K562 (cell line): ENCODE data around the gene LCN15. TPM values are rescaled to one million over a fixed set of nuclear protein-coding genes. Genes with fewer than 3 reads are reported as not detected.

Source experiments
- ATAC-seq: fragments of 200-7000 bp; cut with Tn5 transposase; 3 replicates; pipeline ENCODE4 v1.9.1; 2020; ENCODE audit warnings: moderate library complexity
- BruUV-seq: library from RNA; stranded (reverse); fragments of 400-500 nt; replicated peaks from 2 replicates; lab custom pipeline; 2021; lab: Mats Ljungman, UMichigan
- CTCF ChIA-PET: fragments of 300-600 bp; formaldehyde crosslinking; extraction: SDS; loops from one replicate; lab custom pipeline; 2021; ENCODE audit warnings: low intra/inter-chr PET ratio; lab: Yijun Ruan, JAX
- POLR2A ChIA-PET: fragments of 300-600, 350-650 bp; sonication (Branson Sonifier 250); formaldehyde crosslinking; extraction: SDS; loops from one replicate; lab custom pipeline; 2021; ENCODE audit warnings: antibody characterized with exemption, inconsistent platforms; lab: Yijun Ruan, JAX
- DNase-seq, 4 experiments: peaks; one replicate each; pipeline versions ENCODE4 v3.0.0 to v3.0.0-alpha.2; 2011 to 2018; ENCODE audit warnings: low spot score in 3 of 4, mixed read lengths in 3 of 4; ENCODE audit errors: extremely low read depth in 1 of 4
- FAIRE-seq: peaks from 2 replicates; lab custom pipeline; 2011; peaks lifted over from hg19 to GRCh38; lab: Jason Lieb, UNC
- H2AFZ ChIP-seq: 2 replicates; pipeline ENCODE4 v1.6.0; 2011; ENCODE audit warnings: low read depth, low read length, control low read depth, inconsistent platforms
- H3K27ac ChIP-seq: fragments of 200-600 bp; 3 replicates; pipeline ENCODE4 v1.8.0; 2011; ENCODE audit warnings: low read depth, mild to moderate bottlenecking, control low read depth, inconsistent platforms, low read length, moderate library complexity, mixed read lengths; ENCODE audit errors: extremely low read depth
- H3K27me3 ChIP-seq, 2 experiments: fragments of 300-600 bp in 1 of 2; 2 replicates in 1 of 2; 3 replicates in 1 of 2; pipeline versions ENCODE4 v1.6.0 to v1.8.0; 2011; ENCODE audit warnings: inconsistent platforms in 2 of 2, low read length in 2 of 2, mild to moderate bottlenecking in 1 of 2, mixed read lengths in 1 of 2, moderate library complexity in 1 of 2; ENCODE audit not compliant: control insufficient read depth in 2 of 2, insufficient read depth in 2 of 2
- H3K36me3 ChIP-seq: fragments of 300-600 bp; 3 replicates; pipeline ENCODE4 v1.8.0; 2011; ENCODE audit warnings: mild to moderate bottlenecking, low read length, inconsistent platforms; ENCODE audit not compliant: control insufficient read depth, insufficient read depth
- H3K4me1 ChIP-seq, 2 experiments: fragments of 200-600 bp in 1 of 2; replicated peaks in 1 of 2; 2 replicates in 1 of 2; 3 replicates in 1 of 2; pipeline versions ENCODE4 v1.5.1 to v1.8.0; 2011; ENCODE audit warnings: inconsistent platforms in 2 of 2, low read length in 2 of 2, mild to moderate bottlenecking in 1 of 2, mixed read lengths in 1 of 2, moderate library complexity in 1 of 2; ENCODE audit not compliant: control insufficient read depth in 2 of 2, insufficient read depth in 2 of 2
- H3K4me2 ChIP-seq: 2 replicates; pipeline ENCODE4 v1.6.1; 2011; ENCODE audit warnings: low read length, control low read depth, inconsistent platforms, mixed read lengths; ENCODE audit not compliant: insufficient read depth
- H3K4me3 ChIP-seq: fragments of 200-600 bp; sonication (generic), shearing (Covaris generic); 2 replicates; pipeline ENCODE4 v1.5.1; 2016; ENCODE audit warnings: control low read depth, inconsistent platforms
- H3K79me2 ChIP-seq: fragments of 200-600 bp; 3 replicates; pipeline ENCODE4 v1.8.0; 2011; ENCODE audit warnings: low read length, inconsistent platforms; ENCODE audit not compliant: control insufficient read depth, insufficient read depth
- H3K9ac ChIP-seq, 2 experiments: 2 replicates each; pipeline versions ENCODE4 v1.6.0 to v1.6.1; 2011; ENCODE audit warnings: low read depth in 2 of 2, low read length in 2 of 2, control low read depth in 1 of 2, inconsistent platforms in 1 of 2, mild to moderate bottlenecking in 1 of 2, mixed read lengths in 1 of 2; ENCODE audit not compliant: insufficient read depth in 1 of 2
- H3K9me1 ChIP-seq: one replicate; pipeline ENCODE4 v1.6.0; 2011; ENCODE audit warnings: inconsistent platforms, mild to moderate bottlenecking, low read length, moderate library complexity; ENCODE audit not compliant: control insufficient read depth, insufficient read depth
- H3K9me3 ChIP-seq: replicated peaks from 2 replicates; pipeline ENCODE4 v1.5.1; 2011; ENCODE audit warnings: low read depth, low read length, inconsistent platforms; ENCODE audit not compliant: control insufficient read depth, insufficient read depth
- H4K20me1 ChIP-seq: replicated peaks from 2 replicates; pipeline ENCODE4 v1.6.1; 2011; ENCODE audit warnings: low read length, inconsistent platforms, mixed read lengths; ENCODE audit not compliant: control insufficient read depth, insufficient read depth
- CC2D1A ChIP-seq: fragments of 450-650 bp; IDR thresholded peaks from 2 replicates; pipeline ENCODE4 v1.6.1; 2017; ENCODE audit warnings: mild to moderate bottlenecking
- DACH1 ChIP-seq: fragments of 450-650 bp; IDR thresholded peaks from 2 replicates; pipeline ENCODE4 v1.6.1; 2018; ENCODE audit not compliant: partially characterized antibody
- FOSL1 ChIP-seq: fragments of 200-800 bp; sonication (Bioruptor generic); conservative IDR thresholded peaks from 2 replicates; pipeline ENCODE4 v1.6.1; 2016; ENCODE audit warnings: missing genetic modification characterization, missing compliant biosample characterization
- NEUROD1 ChIP-seq: fragments of 150-350 bp; IDR thresholded peaks from 2 replicates; pipeline ENCODE4 v1.6.1; 2014; ENCODE audit warnings: borderline replicate concordance, low read length, low read depth; ENCODE audit not compliant: partially characterized antibody
- PCBP2 ChIP-seq: fragments of 200-400 bp; formaldehyde crosslinking; IDR thresholded peaks from 2 replicates; pipeline ENCODE4 v1.6.1; 2018; ENCODE audit warnings: low read length, low read depth, mild to moderate bottlenecking, moderate library complexity; ENCODE audit not compliant: poor library complexity, severe bottlenecking
- POLR2A ChIP-seq: fragments of 450-650 bp; conservative IDR thresholded peaks from 2 replicates; pipeline ENCODE4 v1.6.1; 2016
- POLR2G ChIP-seq: fragments of 200-400 bp; formaldehyde crosslinking; IDR thresholded peaks from 2 replicates; pipeline ENCODE4 v1.6.1; 2017; ENCODE audit warnings: low read depth, mild to moderate bottlenecking, antibody characterized with exemption, low read length, moderate library complexity
- RBBP5 ChIP-seq: fragments of 200-600 bp; sonication (generic); IDR thresholded peaks from 2 replicates; pipeline ENCODE4 v1.6.1; 2012; ENCODE audit warnings: borderline replicate concordance, mild to moderate bottlenecking, low read length, control low read depth, inconsistent platforms; ENCODE audit not compliant: insufficient read depth, poor library complexity, severe bottlenecking
- RBM25 ChIP-seq: fragments of 200-400 bp; formaldehyde crosslinking; IDR thresholded peaks from 2 replicates; pipeline ENCODE4 v1.6.1; 2018; ENCODE audit warnings: low read length, low read depth, moderate library complexity; ENCODE audit not compliant: severe bottlenecking
- RBM39 ChIP-seq: fragments of 200-400 bp; formaldehyde crosslinking; optimal IDR thresholded peaks from 2 replicates; pipeline ENCODE3; 2018; ENCODE audit warnings: low read depth, low read length
- RNF2 ChIP-seq: sonication (generic); IDR thresholded peaks from 2 replicates; pipeline ENCODE4 v1.6.1; 2016
- SETDB1 ChIP-seq: IDR thresholded peaks from one replicate; pipeline ENCODE4 v1.6.1; 2012; ENCODE audit warnings: low read length, control low read depth, inconsistent platforms
- SIN3A ChIP-seq, 2 experiments: fragments of 150-350 bp in 1 of 2; IDR thresholded peaks; 2 replicates each; pipeline ENCODE4 v1.6.1; 2011 to 2016; ENCODE audit warnings: borderline replicate concordance in 2 of 2, low read depth in 2 of 2, low read length in 2 of 2, mild to moderate bottlenecking in 2 of 2, moderate library complexity in 2 of 2; ENCODE audit not compliant: control insufficient read depth in 1 of 2
- ZNF668 ChIP-seq: fragments of 250-450 bp; sonication (Bioruptor Pico); IDR thresholded peaks from 2 replicates; pipeline ENCODE4 v1.8.0; 2022; ENCODE audit warnings: mild to moderate bottlenecking, inconsistent platforms
- ZNF766 ChIP-seq: fragments of 200-800 bp; sonication (Bioruptor generic); conservative IDR thresholded peaks from 2 replicates; pipeline ENCODE4 v1.6.1; 2016; ENCODE audit warnings: missing genetic modification characterization, missing compliant biosample characterization
- WGBS: fragments of 100-300 bp; shearing (Covaris generic); methylation state at CpG from one replicate; pipeline ENCODE4 v1.1.6; 2016; ENCODE audit warnings: low coverage, mixed read lengths; ENCODE audit not compliant: insufficient coverage; ENCODE audit errors: missing lambda C conversion rate; 5-methylcytosine and 5-hydroxymethylcytosine counted together
- in situ Hi-C: fragments of 300-500 bp; cut with MboI; formaldehyde crosslinking; loops from 4 replicates; pipeline ENCODE4 v1.15.0; 2018; ENCODE audit warnings: inconsistent platforms, mixed read lengths
- intact Hi-C: fragments of 100-400 bp; cut with micrococcal nuclease; formaldehyde crosslinking; loops from 2 replicates; pipeline ENCODE4 v1.14.2; 2022
- polyA plus RNA-seq, 8 experiments: library from polyadenylated mRNA; depleted of rRNA in 4 of 8; stranded (reverse) in 5 of 8; unstranded in 3 of 8; fragments of >200 nt; fragmentation: Nextera tagmentation in 2 of 8; fragmentation: Illumina TruSeq in 1 of 8; extraction: Ambion mirVana in 2 of 8; extraction: Trizol in 1 of 8; gene quantifications; 2 replicates each; pipeline versions ENCODE4 v1.2.1 to v1.2.3, GENCODE V29; 2011 to 2014; ENCODE audit warnings: inconsistent platforms in 1 of 8, missing spikeins in 1 of 8
- total RNA-seq, 7 experiments: library from RNA; depleted of rRNA in 6 of 7; stranded (reverse); fragments of >200 nt in 6 of 7; fragmentation: Illumina TruSeq in 2 of 7; extraction: Trizol in 2 of 7; gene quantifications; 2 replicates each; pipeline versions ENCODE4 v1.2.1 to v1.2.3, GENCODE V29; 2011 to 2021; ENCODE audit warnings: low replicate concordance in 1 of 7
- TF ChIP-seq, protein P1 (sequence below): sonication (generic); formaldehyde crosslinking; IDR thresholded peaks from 2 replicates; pipeline ENCODE4 v1.8.1; 2023; ENCODE audit warnings: mild to moderate bottlenecking, missing genetic modification reagents
- TF ChIP-seq, protein P2 (sequence below): fragments of 250-450 bp; sonication (Bioruptor Pico); IDR thresholded peaks from 2 replicates; pipeline ENCODE4 v1.4.0; 2020; ENCODE audit warnings: mild to moderate bottlenecking, moderate library complexity

Gene LCN15
- total and polyA plus RNA-seq, 9 of the 15 experiments (the other 6 are each of a cell fraction or from before 2014, with no cell fraction given), result 0.66 TPM; not detected in 8

DNA sequence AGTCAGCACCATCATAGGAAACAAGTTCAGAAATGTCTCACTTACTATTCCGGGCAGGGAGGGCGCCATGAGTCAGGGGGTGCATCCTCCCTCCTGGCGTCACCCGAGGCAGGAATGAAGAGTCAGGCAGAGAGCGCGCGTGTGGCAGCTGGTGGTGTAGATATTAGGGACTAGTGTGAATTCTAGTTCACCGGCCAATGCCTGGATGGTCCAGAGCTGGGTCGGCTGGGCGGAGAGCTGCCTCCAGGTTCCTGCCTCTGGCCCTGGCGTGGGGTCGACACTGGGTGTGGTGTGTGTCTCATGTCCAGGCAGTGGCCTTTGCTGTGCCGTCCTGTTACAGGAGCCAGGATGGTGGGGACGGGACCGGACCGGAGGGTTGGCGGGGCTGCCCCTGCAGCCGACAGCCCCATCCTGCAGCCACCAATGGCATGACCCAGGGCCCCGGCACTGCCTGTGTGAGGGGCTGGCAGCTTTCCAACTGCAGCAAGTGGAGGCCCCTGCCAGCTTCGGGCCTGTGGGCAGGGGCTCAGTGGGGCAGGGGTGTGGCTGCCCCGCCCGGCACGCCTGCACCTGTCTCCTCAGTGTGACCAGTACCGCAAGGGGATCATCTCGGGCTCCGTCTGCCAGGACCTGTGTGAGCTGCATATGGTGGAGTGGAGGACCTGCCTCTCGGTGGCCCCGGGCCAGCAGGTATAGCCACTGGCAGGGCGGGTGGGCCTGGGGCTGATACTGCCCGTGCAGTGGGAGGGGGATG is 42.8 kb downstream of the LCN15 start:
- in situ Hi-C loops, result no loop called here
- ATAC-seq, result peak; percentile 3; the same call in 2 of the 3 replicates
- TF ChIP-seq, protein P1, sequence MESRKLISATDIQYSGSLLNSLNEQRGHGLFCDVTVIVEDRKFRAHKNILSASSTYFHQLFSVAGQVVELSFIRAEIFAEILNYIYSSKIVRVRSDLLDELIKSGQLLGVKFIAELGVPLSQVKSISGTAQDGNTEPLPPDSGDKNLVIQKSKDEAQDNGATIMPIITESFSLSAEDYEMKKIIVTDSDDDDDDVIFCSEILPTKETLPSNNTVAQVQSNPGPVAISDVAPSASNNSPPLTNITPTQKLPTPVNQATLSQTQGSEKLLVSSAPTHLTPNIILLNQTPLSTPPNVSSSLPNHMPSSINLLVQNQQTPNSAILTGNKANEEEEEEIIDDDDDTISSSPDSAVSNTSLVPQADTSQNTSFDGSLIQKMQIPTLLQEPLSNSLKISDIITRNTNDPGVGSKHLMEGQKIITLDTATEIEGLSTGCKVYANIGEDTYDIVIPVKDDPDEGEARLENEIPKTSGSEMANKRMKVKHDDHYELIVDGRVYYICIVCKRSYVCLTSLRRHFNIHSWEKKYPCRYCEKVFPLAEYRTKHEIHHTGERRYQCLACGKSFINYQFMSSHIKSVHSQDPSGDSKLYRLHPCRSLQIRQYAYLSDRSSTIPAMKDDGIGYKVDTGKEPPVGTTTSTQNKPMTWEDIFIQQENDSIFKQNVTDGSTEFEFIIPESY (CRISPR knock-in tag), result 0 out of 2 replicates have a peak, but pooled peaks have one; percentile 22
- TF ChIP-seq DACH1, result no peak
- peak; percentile 47; the same call in 1 of the 2 replicates for TF ChIP-seq POLR2A
- TF ChIP-seq ZNF766, result no peak
- no peak for TF ChIP-seq RBM25
- TF ChIP-seq NEUROD1, result no peak
- TF ChIP-seq SETDB1, result no peak
- TF ChIP-seq CC2D1A, result no peak
- TF ChIP-seq RBM39, result peak; percentile 17
- TF ChIP-seq RBBP5, result no peak
- no peak for TF ChIP-seq FOSL1
- peak; percentile 52 for TF ChIP-seq POLR2G
- no peak for TF ChIP-seq RNF2
- no peak for TF ChIP-seq PCBP2
- no peak for TF ChIP-seq SIN3A (IDR thresholded peaks at IDR 0.05; ENCODE audit: borderline replicate concordance in 2 of 2, control insufficient read depth in 1 of 2, low read depth in 2 of 2, low read length in 2 of 2)
- no peak for TF ChIP-seq ZNF668 (CRISPR knock-in tag)
- TF ChIP-seq, protein P2, sequence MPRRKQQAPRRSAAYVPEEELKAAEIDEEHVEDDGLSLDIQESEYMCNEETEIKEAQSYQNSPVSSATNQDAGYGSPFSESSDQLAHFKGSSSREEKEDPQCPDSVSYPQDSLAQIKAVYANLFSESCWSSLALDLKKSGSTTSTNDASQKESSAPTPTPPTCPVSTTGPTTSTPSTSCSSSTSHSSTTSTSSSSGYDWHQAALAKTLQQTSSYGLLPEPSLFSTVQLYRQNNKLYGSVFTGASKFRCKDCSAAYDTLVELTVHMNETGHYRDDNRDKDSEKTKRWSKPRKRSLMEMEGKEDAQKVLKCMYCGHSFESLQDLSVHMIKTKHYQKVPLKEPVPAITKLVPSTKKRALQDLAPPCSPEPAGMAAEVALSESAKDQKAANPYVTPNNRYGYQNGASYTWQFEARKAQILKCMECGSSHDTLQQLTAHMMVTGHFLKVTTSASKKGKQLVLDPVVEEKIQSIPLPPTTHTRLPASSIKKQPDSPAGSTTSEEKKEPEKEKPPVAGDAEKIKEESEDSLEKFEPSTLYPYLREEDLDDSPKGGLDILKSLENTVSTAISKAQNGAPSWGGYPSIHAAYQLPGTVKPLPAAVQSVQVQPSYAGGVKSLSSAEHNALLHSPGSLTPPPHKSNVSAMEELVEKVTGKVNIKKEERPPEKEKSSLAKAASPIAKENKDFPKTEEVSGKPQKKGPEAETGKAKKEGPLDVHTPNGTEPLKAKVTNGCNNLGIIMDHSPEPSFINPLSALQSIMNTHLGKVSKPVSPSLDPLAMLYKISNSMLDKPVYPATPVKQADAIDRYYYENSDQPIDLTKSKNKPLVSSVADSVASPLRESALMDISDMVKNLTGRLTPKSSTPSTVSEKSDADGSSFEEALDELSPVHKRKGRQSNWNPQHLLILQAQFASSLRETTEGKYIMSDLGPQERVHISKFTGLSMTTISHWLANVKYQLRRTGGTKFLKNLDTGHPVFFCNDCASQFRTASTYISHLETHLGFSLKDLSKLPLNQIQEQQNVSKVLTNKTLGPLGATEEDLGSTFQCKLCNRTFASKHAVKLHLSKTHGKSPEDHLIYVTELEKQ (CRISPR knock-in tag), result no peak

More for the DNA sequence above, 42.8 kb downstream of the LCN15 start:
- Histone ChIP-seq H3K27ac (no peak overlapping the region), H3K79me2 (peaks cover 31% of the 10 kb centered on the region), H3K4me2 (no peak overlapping the region), H3K4me3 (no peak overlapping the region), H3K4me1 (peaks cover 11 to 92% of the 10 kb centered on the region in 2 experiments; a peak in 4 of 5 replicates), H3K9me1 (no peaks in the 10 kb centered on the region), H3K27me3 (no peaks in the 10 kb centered on the region), H3K9me3 (no peaks in the 10 kb centered on the region), H3K9ac (peak overlapping the region in 1 of 2 experiments; percentile 64; a peak in 2 of 4 replicates), H2AFZ (no peak overlapping the region), H4K20me1 (peaks cover 43% of the 10 kb centered on the region), H3K36me3 (peaks cover 59% of the 10 kb centered on the region)
- CTCF ChIA-PET, result no interaction called here
- WGBS, result 65% methylated on average over 25 of the region's 30 CpGs
- no peak for DNase-seq
- intact Hi-C loops, result no loop called here
- no peak for FAIRE-seq
- BruUV-seq, result no TSS peak
- POLR2A ChIA-PET, result interaction anchor here (0.6 to 1.7 kb wide), 5 partner anchors 8 to 66 kb away, joined by 3 to 9 read pairs (median 4); no protein-coding TSS in a partner anchor
